ENCODE results near the gene CCDC28B. TPM values are rescaled to one million over a fixed set of nuclear protein-coding genes. Genes with fewer than 3 reads are reported as not detected.
A peak's percentile ranks its signal among the peaks of the same experiment; 100 is the strongest.

The CCDC28B gene
- total and polyA plus RNA-seq, 5 experiments from 2014 or later: 6.5 to 17.3 (median 15.4) TPM

GRCh38 chr1:32195972-32196823 is 4.2 kb upstream of the CCDC28B start:
- peak overlapping the region in 8 of 10 donors; percentile 33 to 78 (median 58) for H3K4me3 Mint-ChIP-seq
- H3K27ac Mint-ChIP-seq: peak overlapping the region in 6 of 10 donors; percentile 4 to 87 (median 66)
- peaks cover 29 to 60% (median 44%) of the 10 kb centered on the region in 4 donors for H3K4me1 Mint-ChIP-seq
- no peaks in the 10 kb centered on the region for H3K27me3 Mint-ChIP-seq
- POLR2A ChIA-PET: interaction anchor here (0.5 to 1.4 kb wide), 5 partner anchors 17 to 123 kb away, joined by 3 to 5 read pairs (median 4); partner anchors contain the start of genes KPNA6 and TXLNA
- H3K36me3 Mint-ChIP-seq: peaks cover 5 to 54% (median 30%) of the 10 kb centered on the region in 3 donors
- H3K9me3 Mint-ChIP-seq: no peaks in the 10 kb centered on the region
- ATAC-seq (peak; percentile 7 to 9), DNase-seq (peak in 3 of 10 donors; percentile 20 to 29 (median 25))

GRCh38 chr1:32197074-32197473 is 3.3 kb upstream of the CCDC28B start:
- H3K27me3 Mint-ChIP-seq: no peaks in the 10 kb centered on the region
- H3K4me1 Mint-ChIP-seq: peaks cover 36 to 69% (median 52%) of the 10 kb centered on the region in 4 donors
- ATAC-seq (no peak), DNase-seq (no peak)
- peaks cover 5 to 46% (median 21%) of the 10 kb centered on the region in 3 donors for H3K36me3 Mint-ChIP-seq
- H3K9me3 Mint-ChIP-seq: no peaks in the 10 kb centered on the region
- peak overlapping the region in 3 of 10 donors; percentile 29 to 66 (median 33) for H3K4me3 Mint-ChIP-seq
- POLR2A ChIA-PET: interaction anchor here (0.5 to 1.6 kb wide), 6 partner anchors 8 to 139 kb away, joined by 3 to 5 read pairs (median 4); partner anchors contain the start of genes DCDC2B, IQCC, KPNA6 and MARCKSL1
- peak overlapping the region in 8 of 10 donors; percentile 4 to 87 (median 66) for H3K27ac Mint-ChIP-seq

- no peak for ATAC-seq
- H3K4me3 Mint-ChIP-seq: peak overlapping the region in 1 of 10 donors; percentile 10
- no peaks in the 10 kb centered on the region for H3K9me3 Mint-ChIP-seq
- POLR2A ChIA-PET: interaction anchor here (0.6 to 1.7 kb wide), 8 partner anchors 8 to 138 kb away, joined by 3 to 5 read pairs (median 4); partner anchors contain the start of genes DCDC2B, IQCC, MARCKSL1 and TXLNA
- peaks cover 5 to 38% (median 19%) of the 10 kb centered on the region in 3 donors for H3K36me3 Mint-ChIP-seq
- DNase-seq: no peak
- no peaks in the 10 kb centered on the region for H3K27me3 Mint-ChIP-seq
- peaks cover 39 to 75% (median 58%) of the 10 kb centered on the region in 4 donors for H3K4me1 Mint-ChIP-seq
- peak overlapping the region in 4 of 10 donors; percentile 17 to 80 (median 70) for H3K27ac Mint-ChIP-seq
These were observed 2.6 kb upstream of the CCDC28B start for GRCh38 chr1:32197837-32198236.

- H3K36me3 Mint-ChIP-seq: peaks cover 5 to 35% (median 14%) of the 10 kb centered on the region in 3 donors
- ATAC-seq (no peak), DNase-seq (no peak)
- no peaks in the 10 kb centered on the region for H3K27me3 Mint-ChIP-seq
- H3K9me3 Mint-ChIP-seq: no peaks in the 10 kb centered on the region
- H3K4me1 Mint-ChIP-seq: peaks cover 39 to 75% (median 58%) of the 10 kb centered on the region in 4 donors
- peak overlapping the region in 4 of 10 donors; percentile 23 to 60 (median 40) for H3K4me3 Mint-ChIP-seq
- H3K27ac Mint-ChIP-seq: peak overlapping the region; percentile 17 to 87 (median 56)
- POLR2A ChIA-PET: interaction anchor here (0.6 to 1.7 kb wide), 6 partner anchors 18 to 107 kb away, joined by 3 to 5 read pairs (median 3); partner anchors contain the start of genes HDAC1 and TXLNA
These were observed 2.0 kb upstream of the CCDC28B start for GRCh38 chr1:32198237-32199042.

- no peaks in the 10 kb centered on the region for H3K27me3 Mint-ChIP-seq
- ATAC-seq (no peak), DNase-seq (no peak)
- H3K36me3 Mint-ChIP-seq: peaks cover 1 to 29% (median 7%) of the 10 kb centered on the region in 3 donors
- no peaks in the 10 kb centered on the region for H3K9me3 Mint-ChIP-seq
- H3K27ac Mint-ChIP-seq: peak overlapping the region in 5 of 10 donors; percentile 16 to 98 (median 53)
- peak overlapping the region in 4 of 10 donors; percentile 18 to 47 (median 32) for H3K4me3 Mint-ChIP-seq
- H3K4me1 Mint-ChIP-seq: peaks cover 39 to 70% (median 60%) of the 10 kb centered on the region in 4 donors
- POLR2A ChIA-PET: interaction anchor here (1.1 to 1.7 kb wide), 2 partner anchors 19 to 93 kb away, joined by 3 to 4 read pairs; partner anchors contain the start of gene HDAC1
These were observed 1.2 kb upstream of the CCDC28B start for GRCh38 chr1:32199043-32199716.

GRCh38 chr1:32199717-32200072 is 700 bp upstream of the CCDC28B start:
- peak overlapping the region in 9 of 10 donors; percentile 86 to 97 (median 95) for H3K4me3 Mint-ChIP-seq
- DNase-seq (no peak), ATAC-seq (no peak)
- peak overlapping the region in 9 of 10 donors; percentile 89 to 98 (median 95) for H3K27ac Mint-ChIP-seq
- H3K9me3 Mint-ChIP-seq: no peaks in the 10 kb centered on the region
- no peaks in the 10 kb centered on the region for H3K27me3 Mint-ChIP-seq
- H3K4me1 Mint-ChIP-seq: peaks cover 39 to 65% (median 63%) of the 10 kb centered on the region in 4 donors
- POLR2A ChIA-PET: interaction anchor here (1.0 to 2.4 kb wide), 5 partner anchors 15 to 92 kb away, joined by 3 to 23 read pairs (median 3); partner anchors contain the start of genes HDAC1 and TXLNA
- H3K36me3 Mint-ChIP-seq: peaks cover 0 to 24% (median 2%) of the 10 kb centered on the region in 3 donors

GRCh38 chr1:32201011-32201855 is 838 bp downstream of the CCDC28B start:
- H3K9me3 Mint-ChIP-seq: no peaks in the 10 kb centered on the region
- peak overlapping the region; percentile 86 to 97 (median 95) for H3K4me3 Mint-ChIP-seq
- H3K36me3 Mint-ChIP-seq: peaks cover 0 to 12% (median 1%) of the 10 kb centered on the region in 3 donors
- DNase-seq (peak; percentile 64 to 90 (median 76)), ATAC-seq (peak; percentile 68 to 70)
- peak overlapping the region; percentile 89 to 98 (median 94) for H3K27ac Mint-ChIP-seq
- peaks cover 33 to 60% (median 56%) of the 10 kb centered on the region in 4 donors for H3K4me1 Mint-ChIP-seq
- POLR2A ChIA-PET: interaction anchor here (0.5 to 2.5 kb wide), 17 partner anchors 11 to 889 kb away, joined by 3 to 23 read pairs (median 4); partner anchors contain the start of genes BSDC1, LCK, MARCKSL1 and TXLNA
- no peaks in the 10 kb centered on the region for H3K27me3 Mint-ChIP-seq

- H3K4me1 Mint-ChIP-seq: peaks cover 22 to 42% (median 38%) of the 10 kb centered on the region in 4 donors
- no peaks in the 10 kb centered on the region for H3K9me3 Mint-ChIP-seq
- H3K36me3 Mint-ChIP-seq: peaks cover 0 to 4% (median 0%) of the 10 kb centered on the region in 3 donors
- DNase-seq: no peak
- no peak for ATAC-seq
- no peaks in the 10 kb centered on the region for H3K27me3 Mint-ChIP-seq
- peak overlapping the region; percentile 50 to 92 (median 87) for H3K4me3 Mint-ChIP-seq
- peak overlapping the region in 8 of 10 donors; percentile 80 to 97 (median 93) for H3K27ac Mint-ChIP-seq
- POLR2A ChIA-PET: interaction anchor here (0.5 to 3.0 kb wide), 13 partner anchors 8 to 131 kb away, joined by 3 to 16 read pairs (median 4); partner anchors contain the start of genes KPNA6, MARCKSL1 and TXLNA
These were observed 4.6 kb downstream of the CCDC28B start for GRCh38 chr1:32204943-32205361.

- peak within 1 kb of the TSS; percentile 53 to 97 (median 93) for H3K27ac Mint-ChIP-seq
These were observed 5.3 kb downstream of the CCDC28B start, which contains the start of gene IQCC for GRCh38 chr1:32205401-32206370. IQCC (plus strand) TSS chr1:32205671; CDS start chr1:32205682, 11 bp downstream.

More at GRCh38 chr1:32205401-32206370, 5.3 kb downstream of the CCDC28B start, which contains the start of gene IQCC:
- no peaks in the 10 kb centered on the region for H3K27me3 Mint-ChIP-seq
- H3K4me3 Mint-ChIP-seq: peak within 1 kb of the TSS; percentile 84 to 92 (median 87)
- DNase-seq: peak; percentile 77 to 92 (median 85)
- H3K36me3 Mint-ChIP-seq: peaks cover 0 to 4% (median 0%) of the 10 kb centered on the region in 3 donors
- peak; percentile 69 to 74 for ATAC-seq
- POLR2A ChIA-PET: interaction anchor here (0.5 to 3.0 kb wide), 15 partner anchors 8 to 134 kb away, joined by 3 to 16 read pairs (median 4); partner anchors contain the start of genes KPNA6, MARCKSL1 and TXLNA
- no peaks in the 10 kb centered on the region for H3K9me3 Mint-ChIP-seq
- peaks cover 18 to 38% (median 31%) of the 10 kb centered on the region in 4 donors for H3K4me1 Mint-ChIP-seq

Measured in naive thymus-derived CD8-positive, alpha-beta T cell (primary cell).